ENCODE data around the gene GALM.
A peak's percentile ranks its signal among the peaks of the same experiment; 100 is the strongest.

Gene GALM

GRCh38 chr2:38747007-38747424 lies 81.1 kb downstream of the GALM start:
- Histone ChIP-seq H3K27me3 (replicated peaks) (no peaks in the 10 kb centered on the region), H3K36me3 (replicated peaks) (peaks cover 65% of the 10 kb centered on the region), H3K27ac (no peak overlapping the region), H3K4me3 (ENCODE audit: low read depth, low read length) (no peak overlapping the region)
- in situ Hi-C loops (cut with HindIII; ENCODE audit: low pct_ligation_motif_present, low sequenced_read_pairs), result loop anchor here (25.0 kb wide), 1 partner anchor 185 kb away; no protein-coding TSS in a partner anchor
- no peak for DNase-seq
- TF ChIP-seq CTCF (IDR thresholded peaks at IDR 0.05; ENCODE audit: low read depth, low read length, missing control alignments), result no peak

DNA sequence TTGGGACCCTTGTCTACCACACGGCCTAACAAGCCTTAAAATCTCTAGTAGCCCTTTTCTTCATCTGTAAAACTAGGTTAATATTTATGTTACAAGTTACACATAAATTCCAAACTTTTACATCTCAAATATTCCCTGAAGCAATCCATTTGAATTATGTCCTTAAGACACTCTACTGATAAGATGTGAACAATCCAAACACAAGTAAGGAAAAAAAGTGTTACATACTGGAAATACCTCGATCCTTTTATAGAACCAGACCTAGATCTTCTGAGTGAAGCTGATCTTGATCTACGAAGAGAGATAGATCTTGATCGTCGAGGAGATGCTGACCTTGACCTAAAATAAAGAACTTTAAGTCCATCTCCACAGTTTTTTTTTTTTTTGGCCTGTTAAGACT lies 81.9 kb downstream of the GALM start:
- no peak overlapping the region for H3K27ac ChIP-seq

DNA sequence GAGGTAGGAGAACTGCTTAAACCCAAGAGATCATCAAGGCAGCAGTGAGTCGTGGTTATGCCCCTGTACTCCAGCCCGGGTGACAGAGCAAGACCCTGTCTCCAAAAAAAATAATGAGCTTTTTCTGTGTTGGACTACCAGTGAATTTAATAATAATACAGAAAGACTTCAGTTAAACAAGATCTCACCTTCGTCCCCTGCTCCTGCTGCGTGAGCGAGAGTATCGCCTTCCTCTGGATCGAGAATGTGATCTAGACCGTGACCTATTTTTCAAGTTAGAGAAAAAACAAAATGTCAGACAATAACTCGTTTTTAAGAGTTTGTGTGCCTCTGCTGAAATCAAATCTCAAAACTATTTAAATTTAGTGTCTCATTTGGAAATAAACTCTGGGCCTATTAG lies 82.5 kb downstream of the GALM start:
- no peak overlapping the region for H3K27ac ChIP-seq
- H3K36me3 ChIP-seq (replicated peaks), result peaks cover 57% of the 10 kb centered on the region

More for the DNA sequence above, 81.9 kb downstream of the GALM start:
- in situ Hi-C loops (cut with HindIII; ENCODE audit: low pct_ligation_motif_present, low sequenced_read_pairs), result loop anchor here (25.0 kb wide), 1 partner anchor 186 kb away; no protein-coding TSS in a partner anchor
- no peak for DNase-seq
- Histone ChIP-seq H3K36me3 (replicated peaks) (peaks cover 60% of the 10 kb centered on the region), H3K27me3 (replicated peaks) (no peaks in the 10 kb centered on the region), H3K4me3 (ENCODE audit: low read depth, low read length) (no peak overlapping the region)
- no peak for TF ChIP-seq CTCF (IDR thresholded peaks at IDR 0.05; ENCODE audit: low read depth, low read length, missing control alignments)

DNA sequence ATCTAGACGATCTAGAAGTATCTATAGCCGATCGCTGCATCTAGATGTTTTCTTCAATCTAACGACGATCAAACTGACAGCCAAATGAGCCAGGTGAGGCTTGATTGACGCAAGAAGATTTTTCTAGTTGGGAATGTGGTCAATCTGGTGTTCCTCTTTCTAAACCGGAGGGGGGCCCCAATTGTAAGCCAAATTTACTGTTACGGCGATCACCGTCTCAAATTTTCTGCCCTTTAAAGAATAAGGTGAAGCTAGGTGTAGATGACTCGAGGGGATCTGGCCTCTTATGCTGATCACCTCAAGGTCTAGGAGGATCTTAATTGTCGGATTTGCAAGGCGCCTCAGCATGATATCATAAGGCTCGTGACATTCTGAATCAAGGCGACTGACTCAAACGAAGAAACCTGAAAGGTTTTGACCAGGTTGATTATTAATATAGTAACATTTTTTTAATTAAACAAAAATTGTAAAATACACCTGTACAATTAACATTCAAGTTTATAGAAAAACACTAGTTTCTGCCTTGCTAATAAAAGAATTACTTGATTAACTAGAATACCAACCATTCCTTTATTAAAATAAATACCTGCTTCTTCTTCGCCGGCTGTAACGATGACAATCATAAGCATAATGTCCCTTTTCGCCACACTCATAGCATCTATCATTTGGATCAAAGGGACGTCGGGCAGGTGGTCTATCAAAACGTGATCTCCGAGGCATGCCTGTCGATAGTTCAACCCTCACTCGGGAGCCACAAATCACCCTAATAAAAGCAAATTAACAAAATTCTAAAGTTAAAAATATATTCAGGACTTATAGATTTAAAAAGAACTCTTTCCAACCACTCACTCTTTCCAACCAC lies 83.3 kb downstream of the GALM start:
- no peak for DNase-seq
- TF ChIP-seq CTCF (IDR thresholded peaks at IDR 0.05; ENCODE audit: low read depth, low read length, missing control alignments), result no peak
- Histone ChIP-seq H3K27me3 (replicated peaks) (no peaks in the 10 kb centered on the region), H3K27ac (no peak overlapping the region), H3K36me3 (replicated peaks) (peaks cover 50% of the 10 kb centered on the region), H3K4me3 (ENCODE audit: low read depth, low read length) (peak overlapping the region; percentile 100)
- in situ Hi-C loops (cut with HindIII; ENCODE audit: low pct_ligation_motif_present, low sequenced_read_pairs), result loop anchor here (25.0 kb wide), 1 partner anchor 187 kb away; no protein-coding TSS in a partner anchor

More for the DNA sequence above, 82.5 kb downstream of the GALM start:
- no peak for DNase-seq
- no peak overlapping the region for H3K4me3 ChIP-seq (ENCODE audit: low read depth, low read length)
- TF ChIP-seq CTCF (IDR thresholded peaks at IDR 0.05; ENCODE audit: low read depth, low read length, missing control alignments), result no peak
- in situ Hi-C loops (cut with HindIII; ENCODE audit: low pct_ligation_motif_present, low sequenced_read_pairs), result loop anchor here (25.0 kb wide), 1 partner anchor 186 kb away; no protein-coding TSS in a partner anchor
- no peaks in the 10 kb centered on the region for H3K27me3 ChIP-seq (replicated peaks)

DNA sequence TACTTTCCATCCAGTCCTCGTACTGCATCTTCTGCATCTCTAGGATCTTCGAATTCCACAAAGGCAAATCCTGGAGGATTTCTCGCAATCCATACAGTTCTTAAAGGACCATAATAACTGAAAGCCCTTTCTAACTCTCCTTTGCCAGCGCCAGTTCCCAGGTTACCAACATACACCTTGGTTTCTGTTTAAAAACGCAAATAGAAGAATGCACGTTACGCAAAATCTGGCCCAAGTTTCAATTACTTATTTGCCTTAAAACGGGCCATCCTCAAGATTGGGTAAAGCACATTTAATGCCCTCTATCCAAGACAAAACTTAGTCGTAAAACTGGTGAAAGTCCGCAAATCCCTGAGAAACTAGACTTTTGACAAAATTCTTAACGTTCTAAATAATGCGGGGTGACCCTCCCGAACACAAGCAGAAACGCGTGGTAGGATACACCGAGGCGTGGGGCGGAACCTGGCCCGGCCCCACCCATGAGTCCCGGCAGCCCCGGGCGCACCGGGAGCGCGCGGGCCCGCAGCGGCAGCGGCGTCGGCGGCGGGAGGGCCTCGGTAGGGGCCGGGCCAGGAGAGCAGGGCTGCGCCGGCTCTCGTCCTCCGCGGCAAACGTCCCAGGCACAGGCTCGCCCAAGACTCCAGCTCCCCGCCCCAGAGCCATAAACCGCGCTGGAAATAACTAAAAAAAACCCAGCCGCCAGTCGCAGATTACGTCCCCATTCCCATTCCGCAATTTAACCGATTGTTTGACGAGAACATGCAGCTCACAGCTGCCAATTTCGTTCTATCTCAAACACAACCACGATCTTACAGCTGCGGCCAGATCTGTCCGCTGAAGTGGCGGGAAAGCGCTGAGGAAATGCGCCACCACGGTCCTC lies 84.3 kb downstream of the GALM start:
- TF ChIP-seq CTCF (IDR thresholded peaks at IDR 0.05; ENCODE audit: low read depth, low read length, missing control alignments), result no peak
- in situ Hi-C loops (cut with HindIII; ENCODE audit: low pct_ligation_motif_present, low sequenced_read_pairs), result no loop called here
- Histone ChIP-seq H3K27ac (peak overlapping the region; percentile 86), H3K36me3 (replicated peaks) (peaks cover 39% of the 10 kb centered on the region), H3K4me3 (ENCODE audit: low read depth, low read length) (peak overlapping the region; percentile 100), H3K27me3 (replicated peaks) (no peaks in the 10 kb centered on the region)
- no peak for DNase-seq

Measured in brain microvascular endothelial cell (primary cell).